ENCODE data around the gene DLD.

- no peak for TF ChIP-seq POLR2A (IDR thresholded peaks at IDR 0.05)
- no peak for TF ChIP-seq EP300 (IDR thresholded peaks at IDR 0.05)
- no peak for TF ChIP-seq POLR2AphosphoS5 (IDR thresholded peaks at IDR 0.05)
- no peak for TF ChIP-seq CTCF (IDR thresholded peaks at IDR 0.05)
These were observed 45.3 kb downstream of the DLD start for GRCh38 chr7:107936312-107936711.
